CD4-positive, alpha-beta T cell (primary cell): Measurements from ENCODE around the gene PADI1. TPM values are rescaled to one million over a fixed set of nuclear protein-coding genes. Genes with fewer than 3 reads are reported as not detected.
A peak's percentile ranks its signal among the peaks of the same experiment; 100 is the strongest.

Experiments used
- ATAC-seq: fragments of 200-7000 bp; cut with Tn5 transposase; one replicate; pipeline ENCODE4 v1.10.0; 2022; ENCODE audit warnings: mild to moderate bottlenecking; ENCODE audit not compliant: poor library complexity
- CTCF ChIA-PET: fragments of 350-600 bp; sonication (Branson Sonifier 250); formaldehyde crosslinking; loops from one replicate; lab custom pipeline; 2021; ENCODE audit warnings: antibody characterized with exemption, inconsistent platforms; lab: Charles Lee
- POLR2A ChIA-PET: fragments of 350-600 bp; sonication (Branson Sonifier 250); formaldehyde crosslinking; loops from one replicate; lab custom pipeline; 2021; ENCODE audit warnings: antibody characterized with exemption, inconsistent platforms; lab: Charles Lee
- DNase-seq, 14 experiments: peaks; one replicate each; pipeline ENCODE4 v3.0.0-alpha.2; 2013 to 2020; ENCODE audit warnings: mixed read lengths in 2 of 14
- H3K27ac ChIP-seq, 2 donors: one replicate each; pipeline versions ENCODE4 v1.5.1 to v1.7.0; 2013; ENCODE audit warnings: low read length in 2 of 2, low read depth in 1 of 2, mild to moderate bottlenecking in 1 of 2
- H3K27me3 ChIP-seq, 2 experiments: 1 replicate in 1 of 2; 2 replicates in 1 of 2; pipeline versions ENCODE4 v1.6.1 to v1.7.0; 2013; ENCODE audit warnings: low read length in 2 of 2, control low read depth in 1 of 2, mild to moderate bottlenecking in 1 of 2, moderate library complexity in 1 of 2; ENCODE audit not compliant: insufficient read depth in 2 of 2, control insufficient read depth in 1 of 2
- H3K36me3 ChIP-seq: one replicate; pipeline ENCODE4 v1.6.1; 2013; ENCODE audit warnings: low read length, control low read depth; ENCODE audit not compliant: insufficient read depth
- H3K4me1 ChIP-seq: one replicate; pipeline ENCODE4 v1.6.1; 2013; ENCODE audit warnings: low read length, control low read depth; ENCODE audit not compliant: insufficient read depth
- H3K4me3 ChIP-seq: one replicate; pipeline ENCODE4 v1.5.1; 2013; ENCODE audit warnings: mild to moderate bottlenecking, low read length, moderate library complexity
- H3K9me3 ChIP-seq, 2 experiments: 1 replicate in 1 of 2; 2 replicates in 1 of 2; pipeline versions ENCODE4 v1.6.1 to v1.7.0; 2013; ENCODE audit warnings: low read length in 2 of 2, mild to moderate bottlenecking in 2 of 2, control low read depth in 1 of 2, moderate library complexity in 1 of 2; ENCODE audit not compliant: control insufficient read depth in 1 of 2, insufficient read depth in 1 of 2
- H3K27ac Mint-ChIP-seq: one replicate; pipeline ENCODE4 v1.8.0; 2020; ENCODE audit warnings: mixed read lengths
- H3K27me3 Mint-ChIP-seq: one replicate; pipeline ENCODE4 v1.8.0; 2021; ENCODE audit warnings: mixed read lengths
- H3K36me3 Mint-ChIP-seq: one replicate; pipeline ENCODE4 v1.8.0; 2021; ENCODE audit warnings: low read depth, mixed read lengths
- H3K4me1 Mint-ChIP-seq: one replicate; pipeline ENCODE4 v1.8.0; 2021; ENCODE audit warnings: low read depth, mixed read lengths
- H3K4me3 Mint-ChIP-seq: one replicate; pipeline ENCODE4 v1.8.0; 2020; ENCODE audit warnings: mild to moderate bottlenecking, mixed read lengths
- H3K9me3 Mint-ChIP-seq: one replicate; pipeline ENCODE4 v1.8.0; 2020; ENCODE audit warnings: mixed read lengths
- intact Hi-C, 2 experiments: fragments of 100-400 bp; cut with DNase I in 1 of 2; cut with micrococcal nuclease in 1 of 2; formaldehyde crosslinking; loops; one replicate each; pipeline versions ENCODE4 v1.15.1 to v1.9.0; 2023 to 2025; cut with DNase I, micrococcal nuclease
- total RNA-seq, 174 experiments: library from RNA in 2 of 174; stranded (reverse) in 2 of 174; gene quantifications; one replicate each; pipeline ENCODE4 v1.2.3 and lab custom pipeline; 2021 to 2026
- TF ChIP-seq, protein P1 (sequence below): fragments of 200-600 bp; IDR thresholded peaks from one replicate; pipeline ENCODE4 v1.8.0; 2022; ENCODE audit warnings: antibody characterized with exemption, mild to moderate bottlenecking

PADI1 gene
- total RNA-seq, 2 experiments from 2014 or later = not detected

- Histone ChIP-seq H3K4me3 (no peak overlapping the region), H3K4me1 (no peaks in the 10 kb centered on the region), H3K27me3 (no peaks in the 10 kb centered on the region), H3K27ac (no peak overlapping the region), H3K36me3 (no peaks in the 10 kb centered on the region), H3K9me3 (no peaks in the 10 kb centered on the region)
- Mint-ChIP-seq H3K27me3 (peaks cover 8% of the 10 kb centered on the region), H3K9me3 (no peaks in the 10 kb centered on the region), H3K36me3 (no peaks in the 10 kb centered on the region), H3K4me3 (no peak overlapping the region), H3K27ac (no peak overlapping the region), H3K4me1 (no peaks in the 10 kb centered on the region)
- TF ChIP-seq, protein P1, sequence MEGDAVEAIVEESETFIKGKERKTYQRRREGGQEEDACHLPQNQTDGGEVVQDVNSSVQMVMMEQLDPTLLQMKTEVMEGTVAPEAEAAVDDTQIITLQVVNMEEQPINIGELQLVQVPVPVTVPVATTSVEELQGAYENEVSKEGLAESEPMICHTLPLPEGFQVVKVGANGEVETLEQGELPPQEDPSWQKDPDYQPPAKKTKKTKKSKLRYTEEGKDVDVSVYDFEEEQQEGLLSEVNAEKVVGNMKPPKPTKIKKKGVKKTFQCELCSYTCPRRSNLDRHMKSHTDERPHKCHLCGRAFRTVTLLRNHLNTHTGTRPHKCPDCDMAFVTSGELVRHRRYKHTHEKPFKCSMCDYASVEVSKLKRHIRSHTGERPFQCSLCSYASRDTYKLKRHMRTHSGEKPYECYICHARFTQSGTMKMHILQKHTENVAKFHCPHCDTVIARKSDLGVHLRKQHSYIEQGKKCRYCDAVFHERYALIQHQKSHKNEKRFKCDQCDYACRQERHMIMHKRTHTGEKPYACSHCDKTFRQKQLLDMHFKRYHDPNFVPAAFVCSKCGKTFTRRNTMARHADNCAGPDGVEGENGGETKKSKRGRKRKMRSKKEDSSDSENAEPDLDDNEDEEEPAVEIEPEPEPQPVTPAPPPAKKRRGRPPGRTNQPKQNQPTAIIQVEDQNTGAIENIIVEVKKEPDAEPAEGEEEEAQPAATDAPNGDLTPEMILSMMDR = no peak
- DNase-seq (no peak), ATAC-seq (no peak)
- CTCF ChIA-PET = no interaction called here
- intact Hi-C loops = no loop called here
- POLR2A ChIA-PET = no interaction called here
These were observed 68.2 kb downstream of the PADI1 start for GRCh38 chr1:17273096-17273495.

DNA sequence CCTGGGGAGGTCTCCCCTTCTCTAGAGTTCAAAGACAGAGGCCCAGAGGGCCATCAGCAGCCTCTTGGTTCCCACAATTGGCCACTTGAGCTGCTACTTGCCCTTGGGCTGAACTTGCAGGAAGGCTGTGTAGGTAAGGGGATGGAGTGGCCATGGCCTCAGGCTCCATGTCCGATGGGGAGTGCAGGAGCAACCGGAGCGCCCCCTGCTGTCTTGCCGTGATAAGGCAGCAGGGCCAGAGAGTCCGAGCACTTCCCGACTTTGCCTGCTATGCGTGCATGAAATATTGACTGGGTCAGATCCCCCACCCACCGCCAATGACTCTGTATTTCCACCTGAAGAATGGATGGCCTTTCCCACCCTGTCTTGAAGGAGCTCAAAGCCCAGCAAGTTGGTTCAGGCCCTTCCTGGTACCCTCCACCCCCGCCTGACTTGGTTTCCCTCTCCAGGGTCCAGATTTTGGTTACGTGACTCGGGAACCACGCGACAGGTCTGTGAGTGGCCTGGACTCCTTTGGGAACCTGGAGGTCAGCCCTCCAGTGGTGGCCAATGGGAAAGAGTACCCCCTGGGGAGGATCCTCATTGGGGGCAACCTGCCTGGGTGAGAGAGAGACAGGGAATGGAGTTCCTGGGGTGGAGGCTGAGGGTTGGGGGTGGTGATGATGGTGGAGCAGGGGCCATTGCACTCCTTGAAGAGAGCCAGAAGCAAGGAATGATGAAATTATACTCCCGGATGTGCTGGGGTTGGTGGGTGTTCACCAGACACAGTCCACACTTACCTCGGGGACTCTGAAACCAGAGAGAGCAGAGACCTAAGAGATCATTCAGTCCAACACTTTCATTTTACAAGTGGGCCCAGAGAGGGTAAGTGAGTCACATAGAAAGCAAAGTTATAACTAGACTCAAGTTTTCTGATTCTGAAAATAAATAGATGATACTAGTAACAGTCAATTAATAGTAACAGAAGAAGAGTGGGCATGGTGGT lies 69.5 kb downstream of the PADI1 start:
- H3K27me3 ChIP-seq = no peaks in the 10 kb centered on the region
- CTCF ChIA-PET = no interaction called here
- Mint-ChIP-seq H3K36me3 (no peaks in the 10 kb centered on the region), H3K4me3 (no peak overlapping the region), H3K27me3 (peaks cover 13% of the 10 kb centered on the region), H3K27ac (no peak overlapping the region), H3K4me1 (no peaks in the 10 kb centered on the region), H3K9me3 (no peaks in the 10 kb centered on the region)
- H3K4me1 ChIP-seq = no peaks in the 10 kb centered on the region
- DNase-seq = peak in 3 of 14 experiments; percentile 18 to 48 (median 42)
- no peaks in the 10 kb centered on the region for H3K9me3 ChIP-seq
- no peak overlapping the region for H3K27ac ChIP-seq
- ATAC-seq = no peak
- H3K4me3 ChIP-seq = no peak overlapping the region
- intact Hi-C loops = no loop called here
- TF ChIP-seq, protein P1 = no peak
- no peaks in the 10 kb centered on the region for H3K36me3 ChIP-seq
- POLR2A ChIA-PET = no interaction called here

DNA sequence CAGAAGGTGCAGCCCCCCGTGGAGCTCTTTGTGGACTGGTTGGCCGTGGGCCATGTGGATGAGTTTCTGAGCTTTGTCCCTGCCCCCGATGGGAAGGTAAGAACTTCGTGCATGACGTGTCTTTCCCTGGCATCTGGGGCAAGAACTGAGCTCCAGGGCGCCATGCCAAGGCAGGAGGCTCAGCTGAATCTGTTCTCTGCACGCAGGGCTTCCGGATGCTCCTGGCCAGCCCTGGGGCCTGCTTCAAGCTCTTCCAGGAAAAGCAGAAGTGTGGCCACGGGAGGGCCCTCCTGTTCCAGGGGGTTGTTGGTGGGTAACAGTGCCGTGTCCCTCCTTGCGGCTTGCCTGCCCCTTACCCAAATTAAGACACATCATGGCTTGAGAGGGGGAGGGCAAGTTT lies 71.6 kb downstream of the PADI1 start:
- Mint-ChIP-seq H3K27ac (no peak overlapping the region), H3K27me3 (peaks cover 13% of the 10 kb centered on the region), H3K36me3 (no peaks in the 10 kb centered on the region), H3K4me1 (no peaks in the 10 kb centered on the region), H3K9me3 (no peaks in the 10 kb centered on the region), H3K4me3 (no peak overlapping the region)
- no peaks in the 10 kb centered on the region for H3K36me3 ChIP-seq
- ChIA-PET CTCF (no interaction called here), POLR2A (no interaction called here)
- no peak overlapping the region for H3K4me3 ChIP-seq
- H3K9me3 ChIP-seq = no peaks in the 10 kb centered on the region
- DNase-seq (peak in 2 of 14 experiments; percentile 32 to 38), ATAC-seq (no peak)
- no peaks in the 10 kb centered on the region for H3K4me1 ChIP-seq
- no peaks in the 10 kb centered on the region for H3K27me3 ChIP-seq
- intact Hi-C loops = no loop called here
- TF ChIP-seq, protein P1 = no peak
- H3K27ac ChIP-seq = no peak overlapping the region
